Effector memory CD4-positive, alpha-beta T cell (primary cell): ENCODE measurements around the gene LRFN2.

ENCODE experiments used
- DNase-seq, 3 donors: peaks; one replicate each; pipeline ENCODE4 v3.0.0-alpha.2; 2020
- H3K27ac ChIP-seq: 2 replicates; pipeline ENCODE4 v1.7.0; 2013; ENCODE audit warnings: mild to moderate bottlenecking, low read length, moderate library complexity; ENCODE audit not compliant: insufficient read depth, poor library complexity, severe bottlenecking
- H3K27me3 ChIP-seq: replicated peaks from 2 replicates; pipeline ENCODE4 v1.7.0; 2013; ENCODE audit warnings: mild to moderate bottlenecking, low read length; ENCODE audit not compliant: insufficient read depth, control insufficient read depth, poor library complexity, severe bottlenecking
- H3K36me3 ChIP-seq: 2 replicates; pipeline ENCODE4 v1.7.0; 2013; ENCODE audit warnings: mild to moderate bottlenecking, low read length, moderate library complexity; ENCODE audit not compliant: control insufficient read depth, insufficient read depth
- H3K4me1 ChIP-seq: 2 replicates; pipeline ENCODE4 v1.7.0; 2013; ENCODE audit warnings: low read length, mild to moderate bottlenecking; ENCODE audit not compliant: control insufficient read depth, insufficient read depth, poor library complexity, severe bottlenecking
- H3K4me3 ChIP-seq: 2 replicates; pipeline ENCODE4 v1.7.0; 2013; ENCODE audit warnings: low read length, low read depth, mild to moderate bottlenecking; ENCODE audit not compliant: insufficient read depth, poor library complexity, severe bottlenecking
- H3K9me3 ChIP-seq: 2 replicates; pipeline ENCODE4 v1.7.0; 2013; ENCODE audit warnings: mild to moderate bottlenecking, low read length, moderate library complexity; ENCODE audit not compliant: control insufficient read depth

Gene LRFN2

GRCh38 chr6:40400738-40401137, 186.4 kb downstream of the LRFN2 start:
- no peak for DNase-seq
- no peaks in the 10 kb centered on the region for H3K27me3 ChIP-seq
- no peaks in the 10 kb centered on the region for H3K36me3 ChIP-seq
- no peaks in the 10 kb centered on the region for H3K4me1 ChIP-seq
- H3K4me3 ChIP-seq = no peak overlapping the region
- H3K27ac ChIP-seq = no peak overlapping the region
- H3K9me3 ChIP-seq = no peaks in the 10 kb centered on the region

- no peaks in the 10 kb centered on the region for H3K36me3 ChIP-seq
- no peaks in the 10 kb centered on the region for H3K4me1 ChIP-seq
- H3K4me3 ChIP-seq = no peak overlapping the region
- H3K9me3 ChIP-seq = no peaks in the 10 kb centered on the region
- DNase-seq = no peak
- no peak overlapping the region for H3K27ac ChIP-seq
- no peaks in the 10 kb centered on the region for H3K27me3 ChIP-seq
Observed at GRCh38 chr6:40399888-40400457, 187.2 kb downstream of the LRFN2 start.

- no peaks in the 10 kb centered on the region for H3K36me3 ChIP-seq
- H3K4me1 ChIP-seq = no peaks in the 10 kb centered on the region
- DNase-seq = no peak
- H3K9me3 ChIP-seq = no peaks in the 10 kb centered on the region
- no peak overlapping the region for H3K4me3 ChIP-seq
- H3K27me3 ChIP-seq = no peaks in the 10 kb centered on the region
- no peak overlapping the region for H3K27ac ChIP-seq
Observed at GRCh38 chr6:40398810-40399477, 188.2 kb downstream of the LRFN2 start.

- Histone ChIP-seq H3K36me3 (no peaks in the 10 kb centered on the region), H3K9me3 (no peaks in the 10 kb centered on the region), H3K4me3 (no peak overlapping the region), H3K27ac (no peak overlapping the region), H3K4me1 (no peaks in the 10 kb centered on the region), H3K27me3 (no peaks in the 10 kb centered on the region)
- no peak for DNase-seq
Observed at GRCh38 chr6:40398034-40398691, 189.0 kb downstream of the LRFN2 start.

GRCh38 chr6:40397287-40398033, 189.7 kb downstream of the LRFN2 start:
- H3K36me3 ChIP-seq = no peaks in the 10 kb centered on the region
- H3K27me3 ChIP-seq = no peaks in the 10 kb centered on the region
- H3K9me3 ChIP-seq = no peaks in the 10 kb centered on the region
- H3K4me3 ChIP-seq = no peak overlapping the region
- no peak for DNase-seq
- no peaks in the 10 kb centered on the region for H3K4me1 ChIP-seq
- no peak overlapping the region for H3K27ac ChIP-seq

GRCh38 chr6:40395698-40396076, 191.5 kb downstream of the LRFN2 start:
- Histone ChIP-seq H3K36me3 (no peaks in the 10 kb centered on the region), H3K4me1 (no peaks in the 10 kb centered on the region), H3K4me3 (no peak overlapping the region), H3K27me3 (no peaks in the 10 kb centered on the region), H3K27ac (no peak overlapping the region), H3K9me3 (no peaks in the 10 kb centered on the region)
- DNase-seq = no peak

GRCh38 chr6:40395066-40395697, 192.0 kb downstream of the LRFN2 start:
- Histone ChIP-seq H3K4me1 (peaks cover under 1% of the 10 kb centered on the region), H3K27me3 (no peaks in the 10 kb centered on the region), H3K9me3 (no peaks in the 10 kb centered on the region), H3K36me3 (no peaks in the 10 kb centered on the region), H3K27ac (no peak overlapping the region), H3K4me3 (no peak overlapping the region)
- DNase-seq = no peak

- DNase-seq = no peak
Observed at GRCh38 chr6:40394381-40394780, 192.8 kb downstream of the LRFN2 start.

GRCh38 chr6:40393641-40394040, 193.5 kb downstream of the LRFN2 start:
- Histone ChIP-seq H3K27me3 (no peaks in the 10 kb centered on the region), H3K4me3 (no peak overlapping the region), H3K36me3 (no peaks in the 10 kb centered on the region), H3K4me1 (peaks cover 3% of the 10 kb centered on the region), H3K9me3 (no peaks in the 10 kb centered on the region), H3K27ac (no peak overlapping the region)
- no peak for DNase-seq

More at GRCh38 chr6:40394381-40394780, 192.8 kb downstream of the LRFN2 start:
- Histone ChIP-seq H3K9me3 (no peaks in the 10 kb centered on the region), H3K27me3 (no peaks in the 10 kb centered on the region), H3K4me1 (peaks cover 3% of the 10 kb centered on the region), H3K4me3 (no peak overlapping the region), H3K27ac (no peak overlapping the region), H3K36me3 (no peaks in the 10 kb centered on the region)
